ENCODE data around the gene COX8A. TPM values are rescaled to one million over a fixed set of nuclear protein-coding genes. Genes with fewer than 3 reads are reported as not detected.

COX8A gene
- total and polyA plus RNA-seq, 10 of the 15 experiments (the other 5 are each of a cell fraction or from before 2014, with no cell fraction given) = 243 to 1,476 (median 522) TPM

DNA sequence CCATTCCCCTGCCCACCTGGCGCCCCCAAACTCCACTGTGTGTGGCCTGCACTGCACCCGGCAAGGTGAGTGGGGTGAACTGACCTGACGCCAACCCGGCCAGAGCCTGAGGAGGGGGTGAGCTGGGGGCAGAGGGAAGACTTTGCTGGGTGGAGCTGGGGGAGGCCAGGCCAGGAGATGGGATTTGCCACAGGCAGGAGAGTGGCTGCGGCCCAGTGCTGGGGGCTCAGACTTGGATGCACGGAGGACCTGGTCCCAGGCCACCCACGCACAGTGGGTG is 43.5 kb downstream of the COX8A start:
- Histone ChIP-seq H3K36me3 (ENCODE audit: control insufficient read depth in 2 of 2, insufficient read depth in 2 of 2, low read length in 1 of 2) (no peaks in the 10 kb centered on the region), H3K27ac (ENCODE audit: control insufficient read depth, insufficient read depth) (no peak overlapping the region), H2AFZ (ENCODE audit: control insufficient read depth, low read depth, low read length) (no peak overlapping the region), H4K20me1 (ENCODE audit: control insufficient read depth, insufficient read depth) (no peaks in the 10 kb centered on the region), H3K4me2 (ENCODE audit: control insufficient read depth, insufficient read depth) (no peak overlapping the region), H3K27me3 (replicated peaks in 1 of 2; ENCODE audit: control insufficient read depth in 2 of 2, insufficient read depth in 2 of 2, low read length in 1 of 2) (no peaks in the 10 kb centered on the region; a peak in 1 of 4 replicates), H3K79me2 (ENCODE audit: control insufficient read depth, insufficient read depth, low read length) (no peaks in the 10 kb centered on the region), H3K4me1 (ENCODE audit: control insufficient read depth, insufficient read depth, low read length) (no peaks in the 10 kb centered on the region), H3K9me3 (replicated peaks; ENCODE audit: control insufficient read depth, insufficient read depth, low read length) (no peaks in the 10 kb centered on the region), H3K9ac (ENCODE audit: control insufficient read depth, insufficient read depth, low read length) (no peak overlapping the region), H3K4me3 (no peak overlapping the region)
- no TSS peak for BruUV-seq (replicated peaks)
- TF ChIP-seq POLR2AphosphoS5 (IDR thresholded peaks at IDR 0.05; ENCODE audit: low read length) (no peak), NR2C2 (IDR thresholded peaks at IDR 0.05; ENCODE audit: borderline replicate concordance, control insufficient read depth, insufficient read length, low read depth) (no peak), ATF7 (IDR thresholded peaks at IDR 0.05; ENCODE audit: low read depth) (no peak), IRF5 (IDR thresholded peaks at IDR 0.05; ENCODE audit: borderline replicate concordance) (no peak), SKIL (IDR thresholded peaks at IDR 0.05; ENCODE audit: low read depth, poor library complexity, severe bottlenecking) (no peak), NFYA (IDR thresholded peaks at IDR 0.05; ENCODE audit: borderline replicate concordance, low read depth, low read length) (no peak), CREM (IDR thresholded peaks at IDR 0.05; ENCODE audit: low read depth) (no peak), IRF4 (IDR thresholded peaks at IDR 0.05; ENCODE audit: low read depth, low read length) (no peak), ESRRA (IDR thresholded peaks at IDR 0.05; ENCODE audit: low read length) (no peak), ZNF24 (IDR thresholded peaks at IDR 0.05) (no peak), SUZ12 (IDR thresholded peaks at IDR 0.05; ENCODE audit: unreplicated experiment) (no peak), MXI1 (IDR thresholded peaks at IDR 0.05; ENCODE audit: low read depth, low read length) (no peak), NFXL1 (IDR thresholded peaks at IDR 0.05; ENCODE audit: borderline replicate concordance) (no peak), ZSCAN29 (IDR thresholded peaks at IDR 0.05) (no peak), LARP7 (IDR thresholded peaks at IDR 0.05) (no peak)
- TF ChIP-seq, protein P1, sequence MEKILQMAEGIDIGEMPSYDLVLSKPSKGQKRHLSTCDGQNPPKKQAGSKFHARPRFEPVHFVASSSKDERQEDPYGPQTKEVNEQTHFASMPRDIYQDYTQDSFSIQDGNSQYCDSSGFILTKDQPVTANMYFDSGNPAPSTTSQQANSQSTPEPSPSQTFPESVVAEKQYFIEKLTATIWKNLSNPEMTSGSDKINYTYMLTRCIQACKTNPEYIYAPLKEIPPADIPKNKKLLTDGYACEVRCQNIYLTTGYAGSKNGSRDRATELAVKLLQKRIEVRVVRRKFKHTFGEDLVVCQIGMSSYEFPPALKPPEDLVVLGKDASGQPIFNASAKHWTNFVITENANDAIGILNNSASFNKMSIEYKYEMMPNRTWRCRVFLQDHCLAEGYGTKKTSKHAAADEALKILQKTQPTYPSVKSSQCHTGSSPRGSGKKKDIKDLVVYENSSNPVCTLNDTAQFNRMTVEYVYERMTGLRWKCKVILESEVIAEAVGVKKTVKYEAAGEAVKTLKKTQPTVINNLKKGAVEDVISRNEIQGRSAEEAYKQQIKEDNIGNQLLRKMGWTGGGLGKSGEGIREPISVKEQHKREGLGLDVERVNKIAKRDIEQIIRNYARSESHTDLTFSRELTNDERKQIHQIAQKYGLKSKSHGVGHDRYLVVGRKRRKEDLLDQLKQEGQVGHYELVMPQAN (conservative IDR thresholded peaks at IDR 0.05) = no peak
- DNase-seq (ENCODE audit: low read depth, low spot score) (no peak), FAIRE-seq (no peak), ATAC-seq (no peak)
- ChIA-PET CTCF (no interaction called here), SMC1A (ENCODE audit: uncharacterized antibody, unreplicated experiment) (no interaction called here), RAD21 (ENCODE audit: unreplicated experiment) (no interaction called here), POLR2A (interaction anchor here (0.5 kb wide), 1 partner anchor 78 kb away, joined by 7 read pairs; no protein-coding TSS in a partner anchor)
- intact Hi-C loops (cut with micrococcal nuclease; ENCODE audit: unreplicated experiment) = no loop called here
- in situ Hi-C loops (cut with MboI) = no loop called here
- WGBS (ENCODE audit: insufficient coverage, insufficient replicate concordance, low lambda C conversion rate, missing lambda C conversion rate) = 69% methylated on average over 6 of the region's 7 CpGs
